ENCODE data around the gene TTPAL. TPM values are rescaled to one million over a fixed set of nuclear protein-coding genes. Genes with fewer than 3 reads are reported as not detected.

The TTPAL gene
- total and polyA plus RNA-seq, 3 donors from 2014 or later, result 9.8 to 13.1 (median 12.0) TPM

DNA sequence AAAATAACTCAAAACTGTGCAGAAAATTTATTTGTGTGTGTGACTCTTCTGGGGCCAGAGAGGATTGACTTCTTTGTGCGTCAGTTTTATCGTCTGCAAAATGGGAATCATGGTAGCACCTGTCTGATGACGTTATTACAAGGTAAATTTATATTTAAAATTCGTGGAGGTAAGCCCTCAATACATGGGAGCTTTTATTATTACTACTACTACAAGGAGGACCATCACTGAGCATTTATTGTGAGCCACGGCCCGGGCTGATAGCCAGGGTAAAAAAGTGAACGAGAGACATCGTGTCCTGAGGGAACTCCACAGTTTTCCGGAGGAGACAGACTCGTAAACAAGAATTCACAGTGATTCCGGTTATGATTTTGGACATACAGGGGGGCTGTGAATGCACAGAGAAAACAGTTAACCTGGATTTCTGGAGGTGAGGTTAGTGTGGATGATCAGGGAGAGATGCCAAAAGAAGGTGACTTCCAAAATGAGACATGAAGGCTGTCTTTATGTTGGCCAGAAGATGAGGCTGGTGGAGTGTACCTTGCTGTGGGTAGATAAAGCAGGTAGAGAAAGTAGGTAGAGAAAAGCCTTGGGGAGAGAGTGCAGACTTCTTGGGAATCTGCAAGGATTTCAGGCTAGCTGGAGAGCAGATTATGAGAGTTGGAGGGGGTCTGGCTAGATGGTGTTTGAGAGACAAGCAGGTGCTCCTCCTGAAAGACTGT lies 56.7 kb downstream of the TTPAL start:
- peak overlapping the region; percentile 50 to 60 for H3K27ac ChIP-seq

DNA sequence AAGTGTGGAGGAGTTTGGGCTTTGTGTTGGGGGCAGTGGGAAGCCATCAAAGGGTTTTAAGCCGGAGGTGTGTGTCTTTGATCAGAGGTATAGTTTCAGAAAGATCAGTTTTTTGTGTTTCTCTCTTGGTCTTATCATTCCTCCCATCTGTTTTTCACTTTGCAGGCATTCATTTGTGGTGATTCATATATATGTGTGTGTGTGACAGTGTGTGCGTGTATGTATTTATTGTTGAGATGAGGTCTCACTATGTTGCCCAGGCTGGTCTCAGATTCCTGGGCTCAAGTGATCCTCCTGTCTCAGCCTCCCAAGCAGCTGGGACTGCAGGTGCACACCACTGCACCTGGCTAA lies 57.3 kb downstream of the TTPAL start:
- no peak overlapping the region for H3K4me3 ChIP-seq
- no peaks in the 10 kb centered on the region for H3K36me3 ChIP-seq (ENCODE audit: low read depth, missing control alignments)
- intact Hi-C loops (cut with DNase I; ENCODE audit: low total_unique reads), result loop anchor here (10.0 kb wide), 1 partner anchor 72 kb away; no protein-coding TSS in a partner anchor
- peak overlapping the region in 1 of 2 donors; percentile 50 for H3K27ac ChIP-seq
- TF ChIP-seq, protein P1, sequence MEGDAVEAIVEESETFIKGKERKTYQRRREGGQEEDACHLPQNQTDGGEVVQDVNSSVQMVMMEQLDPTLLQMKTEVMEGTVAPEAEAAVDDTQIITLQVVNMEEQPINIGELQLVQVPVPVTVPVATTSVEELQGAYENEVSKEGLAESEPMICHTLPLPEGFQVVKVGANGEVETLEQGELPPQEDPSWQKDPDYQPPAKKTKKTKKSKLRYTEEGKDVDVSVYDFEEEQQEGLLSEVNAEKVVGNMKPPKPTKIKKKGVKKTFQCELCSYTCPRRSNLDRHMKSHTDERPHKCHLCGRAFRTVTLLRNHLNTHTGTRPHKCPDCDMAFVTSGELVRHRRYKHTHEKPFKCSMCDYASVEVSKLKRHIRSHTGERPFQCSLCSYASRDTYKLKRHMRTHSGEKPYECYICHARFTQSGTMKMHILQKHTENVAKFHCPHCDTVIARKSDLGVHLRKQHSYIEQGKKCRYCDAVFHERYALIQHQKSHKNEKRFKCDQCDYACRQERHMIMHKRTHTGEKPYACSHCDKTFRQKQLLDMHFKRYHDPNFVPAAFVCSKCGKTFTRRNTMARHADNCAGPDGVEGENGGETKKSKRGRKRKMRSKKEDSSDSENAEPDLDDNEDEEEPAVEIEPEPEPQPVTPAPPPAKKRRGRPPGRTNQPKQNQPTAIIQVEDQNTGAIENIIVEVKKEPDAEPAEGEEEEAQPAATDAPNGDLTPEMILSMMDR (IDR thresholded peaks at IDR 0.05), result no peak
- TF ChIP-seq POLR2A (IDR thresholded peaks at IDR 0.05), result no peak
- no peaks in the 10 kb centered on the region for H3K9me3 ChIP-seq
- H3K27me3 ChIP-seq, result no peaks in the 10 kb centered on the region
- H3K4me1 ChIP-seq, result no peaks in the 10 kb centered on the region
- DNase-seq, result no peak
- 57 to 61% methylated on average over 2 of the region's 2 CpGs for WGBS, 2 donors

More for the DNA sequence above, 56.7 kb downstream of the TTPAL start:
- Histone ChIP-seq H3K9me3 (no peaks in the 10 kb centered on the region), H3K4me3 (peak overlapping the region; percentile 68 to 79), H3K4me1 (no peaks in the 10 kb centered on the region), H3K27me3 (no peaks in the 10 kb centered on the region), H3K36me3 (ENCODE audit: low read depth, missing control alignments) (no peaks in the 10 kb centered on the region)
- 3 to 6% methylated on average over 11 of the region's 11 CpGs for WGBS, 2 donors
- TF ChIP-seq, protein P1 (IDR thresholded peaks at IDR 0.05), result no peak
- no peak for TF ChIP-seq POLR2A (IDR thresholded peaks at IDR 0.05)
- DNase-seq, result peak; percentile 59
- intact Hi-C loops (cut with DNase I; ENCODE audit: low total_unique reads), result loop anchor here (10.0 kb wide), 1 partner anchor 72 kb away; no protein-coding TSS in a partner anchor

DNA sequence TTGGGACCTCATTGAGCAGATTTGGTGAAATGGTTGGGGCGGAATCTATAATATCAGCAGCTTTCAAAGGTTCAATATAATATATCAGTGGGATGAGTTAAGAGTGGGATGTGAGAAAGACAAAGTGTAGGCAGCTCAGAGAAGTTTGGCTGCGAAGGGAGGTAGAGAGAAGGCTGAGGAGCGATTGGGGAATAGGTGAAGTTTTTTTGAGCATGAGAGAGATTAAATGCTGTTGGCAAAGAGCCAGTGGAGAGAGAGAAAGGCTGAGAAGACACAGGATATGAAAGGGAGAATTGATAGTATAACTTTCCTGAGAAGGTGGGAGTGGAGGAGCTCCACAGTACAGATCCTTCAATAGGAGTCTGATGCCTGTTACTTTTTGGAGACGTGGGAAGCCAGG lies 58.3 kb downstream of the TTPAL start:
- Histone ChIP-seq H3K27ac (no peak overlapping the region), H3K4me1 (no peaks in the 10 kb centered on the region)

GRCh38 chr20:44536175-44536574 lies 60.5 kb downstream of the TTPAL start:
- 90 to 91% methylated on average over 3 of the region's 3 CpGs for WGBS, 2 donors
- H3K4me3 ChIP-seq, result no peak overlapping the region
- no peaks in the 10 kb centered on the region for H3K27me3 ChIP-seq
- intact Hi-C loops (cut with DNase I; ENCODE audit: low total_unique reads), result loop anchor here (10.0 kb wide), 1 partner anchor 69 kb away; no protein-coding TSS in a partner anchor
- H3K36me3 ChIP-seq (ENCODE audit: low read depth, missing control alignments), result no peaks in the 10 kb centered on the region
- H3K4me1 ChIP-seq, result no peaks in the 10 kb centered on the region
- no peaks in the 10 kb centered on the region for H3K9me3 ChIP-seq
- DNase-seq, result no peak
- TF ChIP-seq POLR2A (IDR thresholded peaks at IDR 0.05), result no peak
- TF ChIP-seq, protein P1 (IDR thresholded peaks at IDR 0.05), result no peak
- no peak overlapping the region for H3K27ac ChIP-seq

More for the DNA sequence above, 58.3 kb downstream of the TTPAL start:
- TF ChIP-seq, protein P1 (IDR thresholded peaks at IDR 0.05), result no peak
- no peak for TF ChIP-seq POLR2A (IDR thresholded peaks at IDR 0.05)
- intact Hi-C loops (cut with DNase I; ENCODE audit: low total_unique reads), result loop anchor here (10.0 kb wide), 1 partner anchor 71 kb away; no protein-coding TSS in a partner anchor
- Histone ChIP-seq H3K36me3 (ENCODE audit: low read depth, missing control alignments) (no peaks in the 10 kb centered on the region), H3K4me3 (no peak overlapping the region), H3K27me3 (no peaks in the 10 kb centered on the region), H3K9me3 (no peaks in the 10 kb centered on the region)
- DNase-seq, result no peak
- 57 to 63% methylated on average over 4 of the region's 4 CpGs for WGBS, 2 donors

Measured in testis (tissue), 3 donors.